IPS DF 19.7 (cell line): ENCODE results near the gene GTF2H4.

Source experiments
- DNase-seq: peaks from one replicate; pipeline ENCODE4 v3.0.0-alpha.2; 2013; ENCODE audit warnings: low read depth, low spot score

GTF2H4 gene

GRCh38 chr6:30882759-30883684, 25.0 kb upstream of the GTF2H4 start:
- no peak for DNase-seq

- DNase-seq, result no peak
These were observed 24.1 kb upstream of the GTF2H4 start, which contains the start of gene DDR1 for GRCh38 chr6:30883685-30884520. DDR1 (plus strand) TSS chr6:30884519; CDS start chr6:30888730, 4,211 bp downstream.

- no peak for DNase-seq
These were observed 23.2 kb upstream of the GTF2H4 start for GRCh38 chr6:30884521-30885480.

GRCh38 chr6:30885481-30885998, 22.5 kb upstream of the GTF2H4 start:
- DNase-seq, result no peak

- DNase-seq, result peak; percentile 96
These were observed 21.8 kb upstream of the GTF2H4 start for GRCh38 chr6:30885999-30886896.

GRCh38 chr6:30886897-30887255, 21.1 kb upstream of the GTF2H4 start:
- DNase-seq, result no peak

GRCh38 chr6:30887901-30888815, 19.8 kb upstream of the GTF2H4 start:
- no peak for DNase-seq

- no peak for DNase-seq
These were observed 19.1 kb upstream of the GTF2H4 start for GRCh38 chr6:30888816-30889495.

- DNase-seq, result no peak
These were observed 18.5 kb upstream of the GTF2H4 start for GRCh38 chr6:30889496-30889885.

GRCh38 chr6:30889921-30890645, 17.9 kb upstream of the GTF2H4 start:
- DNase-seq, result no peak

GRCh38 chr6:30890646-30891449, 17.2 kb upstream of the GTF2H4 start:
- no peak for DNase-seq

GRCh38 chr6:30891450-30891723, 16.6 kb upstream of the GTF2H4 start:
- no peak for DNase-seq

- no peak for DNase-seq
These were observed 16.0 kb upstream of the GTF2H4 start for GRCh38 chr6:30891816-30892538.

GRCh38 chr6:30893001-30893591, 14.9 kb upstream of the GTF2H4 start:
- DNase-seq, result no peak

GRCh38 chr6:30893666-30894065, 14.3 kb upstream of the GTF2H4 start:
- DNase-seq, result no peak

GRCh38 chr6:30894381-30894780, 13.6 kb upstream of the GTF2H4 start:
- DNase-seq, result no peak
